ENCODE results near the gene RGS9BP.

- TF ChIP-seq, protein P1, sequence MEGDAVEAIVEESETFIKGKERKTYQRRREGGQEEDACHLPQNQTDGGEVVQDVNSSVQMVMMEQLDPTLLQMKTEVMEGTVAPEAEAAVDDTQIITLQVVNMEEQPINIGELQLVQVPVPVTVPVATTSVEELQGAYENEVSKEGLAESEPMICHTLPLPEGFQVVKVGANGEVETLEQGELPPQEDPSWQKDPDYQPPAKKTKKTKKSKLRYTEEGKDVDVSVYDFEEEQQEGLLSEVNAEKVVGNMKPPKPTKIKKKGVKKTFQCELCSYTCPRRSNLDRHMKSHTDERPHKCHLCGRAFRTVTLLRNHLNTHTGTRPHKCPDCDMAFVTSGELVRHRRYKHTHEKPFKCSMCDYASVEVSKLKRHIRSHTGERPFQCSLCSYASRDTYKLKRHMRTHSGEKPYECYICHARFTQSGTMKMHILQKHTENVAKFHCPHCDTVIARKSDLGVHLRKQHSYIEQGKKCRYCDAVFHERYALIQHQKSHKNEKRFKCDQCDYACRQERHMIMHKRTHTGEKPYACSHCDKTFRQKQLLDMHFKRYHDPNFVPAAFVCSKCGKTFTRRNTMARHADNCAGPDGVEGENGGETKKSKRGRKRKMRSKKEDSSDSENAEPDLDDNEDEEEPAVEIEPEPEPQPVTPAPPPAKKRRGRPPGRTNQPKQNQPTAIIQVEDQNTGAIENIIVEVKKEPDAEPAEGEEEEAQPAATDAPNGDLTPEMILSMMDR (conservative IDR thresholded peaks at IDR 0.05 in 1 of 2, IDR thresholded peaks at IDR 0.05 in 1 of 2; ENCODE audit: low read depth in 1 of 2, low read length in 2 of 2) = no peak
- no peak for TF ChIP-seq EZH2 (IDR thresholded peaks at IDR 0.05; ENCODE audit: low read length, missing control alignments)
These were observed 48.7 kb upstream of the RGS9BP start for GRCh38 chr19:32626969-32627368.

Measured in fibroblast of lung (primary cell).